Liver (tissue), 9 donors: Measurements from ENCODE around the gene RELL1. TPM values are rescaled to one million over a fixed set of nuclear protein-coding genes. Genes with fewer than 3 reads are reported as not detected.

Experiments used
- DNase-seq: peaks from one replicate; pipeline ENCODE4 v3.0.0-alpha.2; 2017; ENCODE audit warnings: low spot score
- H3K27ac ChIP-seq, 2 donors: one replicate each; pipeline ENCODE4 v1.7.0; 2013; ENCODE audit warnings: inconsistent platforms in 2 of 2, low read length in 2 of 2, control low read depth in 1 of 2, low read depth in 1 of 2, mild to moderate bottlenecking in 1 of 2
- H3K27me3 ChIP-seq, 4 donors: one replicate each; pipeline versions ENCODE4 v1.6.1 to v1.7.0; 2013; ENCODE audit warnings: low read length in 3 of 4, inconsistent platforms in 1 of 4, mild to moderate bottlenecking in 1 of 4, moderate library complexity in 1 of 4; ENCODE audit not compliant: control insufficient read depth in 4 of 4, insufficient read depth in 4 of 4
- H3K36me3 ChIP-seq, 4 donors: one replicate each; pipeline versions ENCODE4 v1.6.1 to v1.7.0; 2013; ENCODE audit warnings: low read length in 3 of 4, mild to moderate bottlenecking in 3 of 4, low read depth in 1 of 4, moderate library complexity in 1 of 4; ENCODE audit not compliant: control insufficient read depth in 4 of 4, insufficient read depth in 3 of 4
- H3K4me1 ChIP-seq, 4 donors: one replicate each; pipeline versions ENCODE4 v1.6.1 to v1.7.0; 2013; ENCODE audit warnings: low read length in 3 of 4, mild to moderate bottlenecking in 3 of 4, moderate library complexity in 1 of 4; ENCODE audit not compliant: control insufficient read depth in 4 of 4, insufficient read depth in 4 of 4
- H3K4me3 ChIP-seq, 3 donors: one replicate each; pipeline versions ENCODE4 v1.6.1 to v1.7.0; 2013; ENCODE audit warnings: low read length in 3 of 3, control low read depth in 1 of 3, low read depth in 1 of 3, mild to moderate bottlenecking in 1 of 3
- H3K9ac ChIP-seq, 2 donors: one replicate each; pipeline ENCODE4 v1.7.0; 2013; ENCODE audit warnings: low read length in 2 of 2, mild to moderate bottlenecking in 2 of 2, moderate library complexity in 2 of 2, control low read depth in 1 of 2, low read depth in 1 of 2
- H3K9me3 ChIP-seq, 4 donors: one replicate each; pipeline versions ENCODE4 v1.6.1 to v1.7.0; 2013; ENCODE audit warnings: low read length in 3 of 4; ENCODE audit not compliant: control insufficient read depth in 4 of 4
- EGR1 ChIP-seq, 2 donors: IDR thresholded peaks; 2 replicates each; pipeline ENCODE4 v1.6.1; 2016 to 2018; ENCODE audit warnings: antibody characterized with exemption in 2 of 2, low read depth in 2 of 2
- FOXA1 ChIP-seq: IDR thresholded peaks from 2 replicates; pipeline ENCODE4 v1.6.1; 2016; ENCODE audit warnings: antibody characterized with exemption
- FOXA2 ChIP-seq: IDR thresholded peaks from 2 replicates; pipeline ENCODE4 v1.6.1; 2016; ENCODE audit warnings: antibody characterized with exemption
- GABPA ChIP-seq, 2 donors: IDR thresholded peaks in 1 of 2; conservative IDR thresholded peaks in 1 of 2; 2 replicates each; pipeline ENCODE4 v1.6.1; 2016; ENCODE audit warnings: antibody characterized with exemption in 2 of 2, mild to moderate bottlenecking in 1 of 2, moderate library complexity in 1 of 2
- HNF4A ChIP-seq, 2 donors: conservative IDR thresholded peaks; 2 replicates each; pipeline ENCODE4 v1.6.1; 2016; ENCODE audit warnings: antibody characterized with exemption in 2 of 2, mild to moderate bottlenecking in 2 of 2
- HNF4G ChIP-seq: IDR thresholded peaks from 2 replicates; pipeline ENCODE4 v1.6.1; 2016; ENCODE audit warnings: antibody characterized with exemption
- JUND ChIP-seq, 2 donors: IDR thresholded peaks; 2 replicates each; pipeline ENCODE4 v1.6.1; 2016; ENCODE audit warnings: antibody characterized with exemption in 2 of 2
- NR2F2 ChIP-seq: IDR thresholded peaks from 2 replicates; pipeline ENCODE4 v1.6.1; 2016; ENCODE audit warnings: antibody characterized with exemption
- RAD21 ChIP-seq, 2 donors: IDR thresholded peaks; 2 replicates each; pipeline ENCODE4 v1.6.1; 2016; ENCODE audit warnings: antibody characterized with exemption in 2 of 2, mild to moderate bottlenecking in 2 of 2
- RXRA ChIP-seq, 2 donors: IDR thresholded peaks; 2 replicates each; pipeline ENCODE4 v1.6.1; 2017 to 2018; ENCODE audit warnings: antibody characterized with exemption in 2 of 2, mild to moderate bottlenecking in 1 of 2
- SP1 ChIP-seq: IDR thresholded peaks from 2 replicates; pipeline ENCODE4 v1.6.1; 2018; ENCODE audit warnings: antibody characterized with exemption, mild to moderate bottlenecking
- TAF1 ChIP-seq: conservative IDR thresholded peaks from 2 replicates; pipeline ENCODE4 v1.6.1; 2016; ENCODE audit warnings: antibody characterized with exemption, mild to moderate bottlenecking
- WGBS: extraction: QIAGEN DNeasy Blood & Tissue Kit; methylation state at CpG from one replicate; pipeline ENCODE4 v1.1.7; 2013; 5-methylcytosine and 5-hydroxymethylcytosine counted together
- polyA plus RNA-seq, 2 donors: library from polyadenylated mRNA; stranded (reverse) in 1 of 2; unstranded in 1 of 2; fragments of 200-250 nt in 1 of 2; fragments of >200 nt in 1 of 2; fragmentation: Nextera tagmentation in 1 of 2; extraction: Ambion mirVana in 1 of 2; gene quantifications; one replicate each; pipeline versions ENCODE4 v1.2.1 to v1.2.3, GENCODE V29; 2013 to 2015
- total RNA-seq, 2 donors: library from RNA; depleted of rRNA; stranded (reverse); fragments of >200 nt; gene quantifications; one replicate each; pipeline ENCODE4 v1.2.3, GENCODE V29; 2014
- TF ChIP-seq, protein P1 (sequence below): IDR thresholded peaks from 2 replicates; pipeline ENCODE4 v1.6.1; 2016; ENCODE audit warnings: antibody characterized with exemption
- TF ChIP-seq, protein P2 (sequence below): IDR thresholded peaks from 2 replicates; pipeline ENCODE4 v1.6.1; 2016; ENCODE audit warnings: antibody characterized with exemption
- TF ChIP-seq, protein P3 (sequence below): IDR thresholded peaks from 2 replicates; pipeline ENCODE4 v1.6.1; 2016; ENCODE audit warnings: antibody characterized with exemption, mild to moderate bottlenecking
- TF ChIP-seq, protein P4 (sequence below): IDR thresholded peaks from 2 replicates; pipeline ENCODE4 v1.6.1; 2016; ENCODE audit warnings: antibody characterized with exemption
- donor health status: healthy.
- donor health status: healthy.
- donor health status: healthy.
- donor health status: healthy.
- donor health status: healthy.

The RELL1 gene
- total and polyA plus RNA-seq, 4 donors = 1.5 to 16.8 (median 7.3) TPM

DNA sequence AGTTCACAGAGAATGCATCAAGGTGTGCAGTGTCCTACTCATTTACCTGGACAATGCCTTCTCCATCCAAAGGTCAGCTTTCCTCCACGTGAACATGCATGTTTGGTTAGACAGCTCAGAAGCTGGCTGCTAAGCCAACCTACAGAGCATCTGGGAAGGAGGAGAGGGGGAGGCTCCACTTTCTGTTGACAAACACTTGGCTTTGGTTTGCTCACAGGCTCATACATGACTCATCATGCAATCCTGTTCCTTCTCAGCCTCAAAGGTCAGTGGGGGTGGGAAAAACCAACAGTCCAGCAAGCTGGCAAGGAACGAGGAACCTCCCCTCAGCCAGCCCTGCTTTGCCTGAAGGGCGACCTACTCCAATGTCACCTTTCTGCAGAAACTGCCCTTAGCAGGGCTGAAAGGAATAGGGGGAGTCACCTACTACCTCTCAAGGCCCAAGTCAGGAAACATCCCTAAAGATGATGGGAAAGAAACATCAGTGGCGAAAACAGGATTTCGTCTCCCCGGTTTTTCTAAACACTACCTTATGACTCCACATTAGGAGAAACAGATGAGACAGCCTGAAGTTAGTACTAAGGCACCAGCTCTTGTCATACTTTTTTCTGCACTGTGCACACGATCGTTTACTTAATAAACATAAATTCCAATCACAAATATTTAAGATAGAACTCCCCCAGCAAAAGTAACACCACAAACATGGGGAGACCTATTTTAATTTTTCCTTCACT is 37.9 kb downstream of the RELL1 start (continued):
- TF ChIP-seq, protein P1, sequence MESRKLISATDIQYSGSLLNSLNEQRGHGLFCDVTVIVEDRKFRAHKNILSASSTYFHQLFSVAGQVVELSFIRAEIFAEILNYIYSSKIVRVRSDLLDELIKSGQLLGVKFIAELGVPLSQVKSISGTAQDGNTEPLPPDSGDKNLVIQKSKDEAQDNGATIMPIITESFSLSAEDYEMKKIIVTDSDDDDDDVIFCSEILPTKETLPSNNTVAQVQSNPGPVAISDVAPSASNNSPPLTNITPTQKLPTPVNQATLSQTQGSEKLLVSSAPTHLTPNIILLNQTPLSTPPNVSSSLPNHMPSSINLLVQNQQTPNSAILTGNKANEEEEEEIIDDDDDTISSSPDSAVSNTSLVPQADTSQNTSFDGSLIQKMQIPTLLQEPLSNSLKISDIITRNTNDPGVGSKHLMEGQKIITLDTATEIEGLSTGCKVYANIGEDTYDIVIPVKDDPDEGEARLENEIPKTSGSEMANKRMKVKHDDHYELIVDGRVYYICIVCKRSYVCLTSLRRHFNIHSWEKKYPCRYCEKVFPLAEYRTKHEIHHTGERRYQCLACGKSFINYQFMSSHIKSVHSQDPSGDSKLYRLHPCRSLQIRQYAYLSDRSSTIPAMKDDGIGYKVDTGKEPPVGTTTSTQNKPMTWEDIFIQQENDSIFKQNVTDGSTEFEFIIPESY = peak; percentile 87
- peak; percentile 93 for TF ChIP-seq HNF4G
- TF ChIP-seq EGR1 (IDR thresholded peaks at IDR 0.05; ENCODE audit: low read depth in 2 of 2) = peak; percentile 31 to 78
- no peak for TF ChIP-seq TAF1
- TF ChIP-seq, protein P2, sequence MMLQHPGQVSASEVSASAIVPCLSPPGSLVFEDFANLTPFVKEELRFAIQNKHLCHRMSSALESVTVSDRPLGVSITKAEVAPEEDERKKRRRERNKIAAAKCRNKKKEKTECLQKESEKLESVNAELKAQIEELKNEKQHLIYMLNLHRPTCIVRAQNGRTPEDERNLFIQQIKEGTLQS = peak; percentile 99

DNA sequence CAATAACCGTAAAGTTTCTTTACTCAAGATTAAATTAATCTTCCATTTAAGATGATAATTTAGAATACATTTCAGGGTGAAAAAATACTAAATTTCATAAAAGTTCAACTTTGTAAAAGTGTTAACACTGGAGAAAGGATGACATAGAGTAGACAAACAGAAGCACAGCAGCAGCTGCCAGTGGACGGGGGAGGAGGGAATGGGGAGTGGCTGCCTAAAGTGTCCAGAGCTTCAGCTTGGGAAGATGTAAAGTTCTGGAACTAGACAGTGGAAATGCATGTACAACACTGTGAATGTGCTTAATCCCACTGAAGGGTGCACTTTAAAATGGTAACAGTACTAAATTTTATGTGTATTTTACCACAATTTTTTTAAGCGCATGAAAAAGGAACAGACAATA is 39.9 kb downstream of the RELL1 start:
- 80% methylated on average over 3 of the region's 3 CpGs for WGBS
- TF ChIP-seq JUND (IDR thresholded peaks at IDR 0.05) = no peak
- no peak for TF ChIP-seq HNF4G
- no peak for DNase-seq
- Histone ChIP-seq H3K9me3 (no peaks in the 10 kb centered on the region), H3K36me3 (no peaks in the 10 kb centered on the region), H3K9ac (no peak overlapping the region), H3K27me3 (no peaks in the 10 kb centered on the region), H3K4me3 (no peak overlapping the region), H3K4me1 (peaks cover 11 to 63% (median 53%) of the 10 kb centered on the region in 4 donors), H3K27ac (peak overlapping the region; percentile 64 to 70)

DNA sequence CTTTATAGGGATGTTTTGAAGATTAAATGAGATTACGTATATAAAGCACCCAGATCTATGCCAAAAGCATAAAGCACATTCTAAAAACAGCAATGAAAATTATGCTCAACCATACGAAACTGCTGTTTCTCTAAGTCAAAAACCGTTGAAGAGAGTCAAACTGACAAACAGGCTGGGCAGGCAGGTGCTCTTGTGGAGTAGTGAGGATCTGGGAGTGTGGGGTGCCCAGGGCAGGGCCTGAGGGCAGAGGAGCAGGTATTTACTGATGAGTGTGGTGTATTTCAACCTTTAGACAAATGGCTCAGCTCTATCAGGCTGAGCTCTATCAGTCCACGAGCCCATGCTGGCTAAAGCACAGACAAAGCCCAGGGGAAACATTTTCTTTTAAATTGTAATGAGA is 40.4 kb downstream of the RELL1 start:
- H3K27ac ChIP-seq = peak overlapping the region; percentile 64 to 70
- 70% methylated on average over 4 of the region's 4 CpGs for WGBS
- peaks cover 11 to 63% (median 53%) of the 10 kb centered on the region in 4 donors for H3K4me1 ChIP-seq
- DNase-seq = no peak
- H3K9me3 ChIP-seq = no peaks in the 10 kb centered on the region
- no peak overlapping the region for H3K4me3 ChIP-seq
- no peak for TF ChIP-seq FOXA1
- TF ChIP-seq HNF4A (conservative IDR thresholded peaks at IDR 0.05) = peak; percentile 7 to 26
- H3K9ac ChIP-seq = no peak overlapping the region
- no peaks in the 10 kb centered on the region for H3K27me3 ChIP-seq
- H3K36me3 ChIP-seq = no peaks in the 10 kb centered on the region

DNA sequence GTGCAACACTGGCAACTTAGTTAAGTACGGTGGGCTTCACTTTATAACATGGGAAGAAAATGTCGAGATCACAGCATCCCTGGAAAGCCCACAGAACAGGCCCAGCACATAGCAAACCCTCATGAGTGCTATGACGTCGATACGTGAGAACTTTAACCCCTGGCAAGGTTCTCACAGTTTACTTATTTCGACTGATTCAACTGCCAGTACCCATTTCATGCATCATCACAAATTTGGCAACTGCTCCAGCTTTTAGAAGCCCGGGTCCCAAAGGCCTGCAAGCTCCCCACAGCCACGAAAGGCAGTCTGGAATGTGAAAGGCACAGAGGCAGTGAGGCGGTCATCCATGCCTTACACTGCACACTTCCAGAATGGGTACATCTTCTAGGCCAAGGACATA is 41.2 kb downstream of the RELL1 start:
- peak overlapping the region; percentile 64 to 70 for H3K27ac ChIP-seq
- 38% methylated on average over 9 of the region's 9 CpGs for WGBS
- TF ChIP-seq, protein P2 = peak; percentile 61
- TF ChIP-seq FOXA1 (peak; percentile 30), RXRA (IDR thresholded peaks at IDR 0.05) (peak; percentile 66 to 71), HNF4G (peak; percentile 72), GABPA (IDR thresholded peaks at IDR 0.05 in 1 of 2, conservative IDR thresholded peaks at IDR 0.05 in 1 of 2) (no peak), SP1 (peak; percentile 72), EGR1 (IDR thresholded peaks at IDR 0.05; ENCODE audit: low read depth in 2 of 2) (no peak), NR2F2 (peak; percentile 39), FOXA2 (peak; percentile 36), RAD21 (IDR thresholded peaks at IDR 0.05) (peak; percentile 28 to 53), HNF4A (conservative IDR thresholded peaks at IDR 0.05) (peak; percentile 90)
- TF ChIP-seq, protein P1 = no peak
- TF ChIP-seq, protein P3, sequence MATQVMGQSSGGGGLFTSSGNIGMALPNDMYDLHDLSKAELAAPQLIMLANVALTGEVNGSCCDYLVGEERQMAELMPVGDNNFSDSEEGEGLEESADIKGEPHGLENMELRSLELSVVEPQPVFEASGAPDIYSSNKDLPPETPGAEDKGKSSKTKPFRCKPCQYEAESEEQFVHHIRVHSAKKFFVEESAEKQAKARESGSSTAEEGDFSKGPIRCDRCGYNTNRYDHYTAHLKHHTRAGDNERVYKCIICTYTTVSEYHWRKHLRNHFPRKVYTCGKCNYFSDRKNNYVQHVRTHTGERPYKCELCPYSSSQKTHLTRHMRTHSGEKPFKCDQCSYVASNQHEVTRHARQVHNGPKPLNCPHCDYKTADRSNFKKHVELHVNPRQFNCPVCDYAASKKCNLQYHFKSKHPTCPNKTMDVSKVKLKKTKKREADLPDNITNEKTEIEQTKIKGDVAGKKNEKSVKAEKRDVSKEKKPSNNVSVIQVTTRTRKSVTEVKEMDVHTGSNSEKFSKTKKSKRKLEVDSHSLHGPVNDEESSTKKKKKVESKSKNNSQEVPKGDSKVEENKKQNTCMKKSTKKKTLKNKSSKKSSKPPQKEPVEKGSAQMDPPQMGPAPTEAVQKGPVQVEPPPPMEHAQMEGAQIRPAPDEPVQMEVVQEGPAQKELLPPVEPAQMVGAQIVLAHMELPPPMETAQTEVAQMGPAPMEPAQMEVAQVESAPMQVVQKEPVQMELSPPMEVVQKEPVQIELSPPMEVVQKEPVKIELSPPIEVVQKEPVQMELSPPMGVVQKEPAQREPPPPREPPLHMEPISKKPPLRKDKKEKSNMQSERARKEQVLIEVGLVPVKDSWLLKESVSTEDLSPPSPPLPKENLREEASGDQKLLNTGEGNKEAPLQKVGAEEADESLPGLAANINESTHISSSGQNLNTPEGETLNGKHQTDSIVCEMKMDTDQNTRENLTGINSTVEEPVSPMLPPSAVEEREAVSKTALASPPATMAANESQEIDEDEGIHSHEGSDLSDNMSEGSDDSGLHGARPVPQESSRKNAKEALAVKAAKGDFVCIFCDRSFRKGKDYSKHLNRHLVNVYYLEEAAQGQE = peak; percentile 42
- TF ChIP-seq, protein P4, sequence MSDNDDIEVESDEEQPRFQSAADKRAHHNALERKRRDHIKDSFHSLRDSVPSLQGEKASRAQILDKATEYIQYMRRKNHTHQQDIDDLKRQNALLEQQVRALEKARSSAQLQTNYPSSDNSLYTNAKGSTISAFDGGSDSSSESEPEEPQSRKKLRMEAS = peak; percentile 55

More for the DNA sequence above, 41.2 kb downstream of the RELL1 start:
- Histone ChIP-seq H3K4me1 (peaks cover 11 to 63% (median 54%) of the 10 kb centered on the region in 4 donors), H3K9me3 (no peaks in the 10 kb centered on the region), H3K4me3 (no peak overlapping the region), H3K9ac (no peak overlapping the region), H3K27me3 (no peaks in the 10 kb centered on the region), H3K36me3 (no peaks in the 10 kb centered on the region)
- DNase-seq = no peak
